Right hindlimb (tissue), 1 donor: ENCODE data around the gene MKLN1.

Experiments used
- DNase-seq: peaks from one replicate; pipeline ENCODE4 v3.0.0-alpha.2; 2018

The MKLN1 gene

GRCh38 chr7:131471250-131472004 lies 143.8 kb downstream of the MKLN1 start:
- DNase-seq = no peak

GRCh38 chr7:131476740-131477139 lies 149.1 kb downstream of the MKLN1 start:
- DNase-seq = no peak

GRCh38 chr7:131480384-131481315 lies 153.0 kb downstream of the MKLN1 start:
- no peak for DNase-seq

- no peak for DNase-seq
Measured at GRCh38 chr7:131482800-131483199, 155.1 kb downstream of the MKLN1 start.

- no peak for DNase-seq
Measured at GRCh38 chr7:131483586-131483985, 155.9 kb downstream of the MKLN1 start.

GRCh38 chr7:131486346-131486745 lies 158.7 kb downstream of the MKLN1 start:
- no peak for DNase-seq

- DNase-seq = no peak
Measured at GRCh38 chr7:131487217-131487616, 159.5 kb downstream of the MKLN1 start.

- no peak for DNase-seq
Measured at GRCh38 chr7:131488361-131488760, 160.7 kb downstream of the MKLN1 start.

GRCh38 chr7:131489196-131489595 lies 161.5 kb downstream of the MKLN1 start:
- DNase-seq = no peak

- DNase-seq = no peak
Measured at GRCh38 chr7:131489881-131490280, 162.2 kb downstream of the MKLN1 start.

- DNase-seq = no peak
Measured at GRCh38 chr7:131493081-131493480, 165.4 kb downstream of the MKLN1 start.

- DNase-seq = no peak
Measured at GRCh38 chr7:131493581-131493980, 165.9 kb downstream of the MKLN1 start.

- no peak for DNase-seq
Measured at GRCh38 chr7:131494182-131494581, 166.5 kb downstream of the MKLN1 start.

GRCh38 chr7:131495669-131496498 lies 168.2 kb downstream of the MKLN1 start:
- no peak for DNase-seq

GRCh38 chr7:131497454-131497853 lies 169.8 kb downstream of the MKLN1 start:
- DNase-seq = no peak

- no peak for DNase-seq
Measured at GRCh38 chr7:131498237-131498885, 170.7 kb downstream of the MKLN1 start.

GRCh38 chr7:131499801-131500200 lies 172.1 kb downstream of the MKLN1 start:
- no peak for DNase-seq

- DNase-seq = no peak
Measured at GRCh38 chr7:131500357-131500756, 172.7 kb downstream of the MKLN1 start.

GRCh38 chr7:131501422-131501821 lies 173.7 kb downstream of the MKLN1 start:
- DNase-seq = no peak

GRCh38 chr7:131501930-131502685 lies 174.4 kb downstream of the MKLN1 start:
- no peak for DNase-seq

GRCh38 chr7:131502810-131503508 lies 175.3 kb downstream of the MKLN1 start:
- peak; percentile 71 for DNase-seq
